Effector memory CD4-positive, alpha-beta T cell (primary cell): ENCODE data around the gene TXNDC8.

Experiments
- DNase-seq, 3 donors: peaks; one replicate each; pipeline ENCODE4 v3.0.0-alpha.2; 2020
- H3K27ac ChIP-seq: 2 replicates; pipeline ENCODE4 v1.7.0; 2013; ENCODE audit warnings: mild to moderate bottlenecking, low read length, moderate library complexity; ENCODE audit not compliant: insufficient read depth, poor library complexity, severe bottlenecking
- H3K27me3 ChIP-seq: replicated peaks from 2 replicates; pipeline ENCODE4 v1.7.0; 2013; ENCODE audit warnings: mild to moderate bottlenecking, low read length; ENCODE audit not compliant: insufficient read depth, control insufficient read depth, poor library complexity, severe bottlenecking
- H3K36me3 ChIP-seq: 2 replicates; pipeline ENCODE4 v1.7.0; 2013; ENCODE audit warnings: mild to moderate bottlenecking, low read length, moderate library complexity; ENCODE audit not compliant: control insufficient read depth, insufficient read depth
- H3K4me1 ChIP-seq: 2 replicates; pipeline ENCODE4 v1.7.0; 2013; ENCODE audit warnings: low read length, mild to moderate bottlenecking; ENCODE audit not compliant: control insufficient read depth, insufficient read depth, poor library complexity, severe bottlenecking
- H3K4me3 ChIP-seq: 2 replicates; pipeline ENCODE4 v1.7.0; 2013; ENCODE audit warnings: low read length, low read depth, mild to moderate bottlenecking; ENCODE audit not compliant: insufficient read depth, poor library complexity, severe bottlenecking
- H3K9me3 ChIP-seq: 2 replicates; pipeline ENCODE4 v1.7.0; 2013; ENCODE audit warnings: mild to moderate bottlenecking, low read length, moderate library complexity; ENCODE audit not compliant: control insufficient read depth

The TXNDC8 gene

DNA sequence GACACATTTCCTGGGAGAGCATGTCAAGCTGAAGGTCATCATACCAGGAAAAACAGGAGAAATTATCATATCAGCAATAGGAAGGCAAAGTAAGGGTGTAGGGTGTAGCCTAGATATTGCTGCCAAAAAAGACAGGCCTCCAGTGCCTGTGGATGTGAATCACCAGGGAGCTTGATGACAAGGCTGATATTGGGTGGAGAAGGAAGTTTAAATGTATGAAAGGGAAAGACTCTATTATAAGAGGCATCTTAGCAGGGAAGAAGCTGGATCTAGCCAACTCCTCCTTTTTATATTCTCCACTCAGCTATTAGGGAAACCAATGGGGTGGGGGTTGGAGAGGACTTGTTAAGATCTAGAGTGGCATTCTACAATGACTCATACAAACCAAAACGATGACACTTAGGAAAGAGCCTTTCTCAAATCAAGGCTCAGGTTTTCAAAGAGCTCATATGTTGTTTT is 13.4 kb upstream of the TXNDC8 start:
- H3K9me3 ChIP-seq: no peaks in the 10 kb centered on the region
- H3K36me3 ChIP-seq: no peaks in the 10 kb centered on the region
- DNase-seq: no peak
- H3K4me3 ChIP-seq: no peak overlapping the region
- no peaks in the 10 kb centered on the region for H3K4me1 ChIP-seq
- no peaks in the 10 kb centered on the region for H3K27me3 ChIP-seq
- H3K27ac ChIP-seq: no peak overlapping the region

- Histone ChIP-seq H3K27me3 (no peaks in the 10 kb centered on the region), H3K9me3 (no peaks in the 10 kb centered on the region), H3K4me1 (no peaks in the 10 kb centered on the region), H3K27ac (no peak overlapping the region), H3K36me3 (no peaks in the 10 kb centered on the region), H3K4me3 (no peak overlapping the region)
- no peak for DNase-seq
Measured at GRCh38 chr9:110346325-110346724, 8.7 kb upstream of the TXNDC8 start.

GRCh38 chr9:110344821-110345220 is 7.2 kb upstream of the TXNDC8 start:
- no peak overlapping the region for H3K4me3 ChIP-seq
- H3K4me1 ChIP-seq: no peaks in the 10 kb centered on the region
- H3K36me3 ChIP-seq: no peaks in the 10 kb centered on the region
- no peak for DNase-seq
- no peaks in the 10 kb centered on the region for H3K9me3 ChIP-seq
- H3K27me3 ChIP-seq: no peaks in the 10 kb centered on the region
- H3K27ac ChIP-seq: no peak overlapping the region

DNA sequence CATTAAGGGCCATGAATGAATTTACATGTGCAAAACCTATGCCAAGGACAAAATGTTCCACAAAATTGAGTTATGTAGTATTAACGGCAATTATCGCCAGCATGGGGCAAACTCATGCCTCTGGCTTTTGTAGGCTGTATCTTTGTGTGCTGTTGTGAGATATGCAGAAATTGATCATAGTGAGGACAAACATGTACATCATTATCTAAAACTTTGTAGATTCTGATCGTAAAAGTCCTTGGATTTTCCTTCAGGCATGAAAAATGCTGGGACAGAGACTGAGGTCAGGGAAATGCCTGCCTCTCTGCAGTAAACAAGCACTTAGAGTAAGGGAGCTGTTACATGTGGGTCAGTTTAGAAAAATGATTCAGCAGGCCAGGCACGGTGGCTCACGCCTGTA is 5.9 kb upstream of the TXNDC8 start:
- Histone ChIP-seq H3K27me3 (no peaks in the 10 kb centered on the region), H3K36me3 (no peaks in the 10 kb centered on the region), H3K9me3 (no peaks in the 10 kb centered on the region)

DNA sequence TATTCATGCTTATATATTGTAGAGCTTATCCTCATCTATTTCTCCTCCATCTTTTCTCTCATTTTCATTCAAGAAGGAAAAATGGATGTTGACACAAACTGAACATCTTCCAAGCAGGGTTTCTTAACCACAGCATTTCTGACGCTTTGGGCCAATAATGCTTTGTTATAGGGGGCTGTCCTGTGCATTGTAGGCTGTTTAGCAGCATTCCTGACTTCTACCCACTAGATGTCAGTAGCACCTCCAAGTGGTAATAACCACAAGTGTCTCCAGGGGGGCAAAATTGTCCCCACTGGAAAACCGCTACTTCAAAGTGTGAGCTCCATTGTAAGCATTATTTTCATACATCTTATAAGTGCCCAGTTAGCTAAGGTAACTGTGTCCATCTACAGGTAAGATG is 2.6 kb upstream of the TXNDC8 start:
- Histone ChIP-seq H3K27me3 (no peaks in the 10 kb centered on the region), H3K4me3 (no peak overlapping the region), H3K27ac (no peak overlapping the region), H3K36me3 (no peaks in the 10 kb centered on the region), H3K4me1 (no peaks in the 10 kb centered on the region), H3K9me3 (no peaks in the 10 kb centered on the region)
- no peak for DNase-seq

More for the DNA sequence above, 5.9 kb upstream of the TXNDC8 start:
- no peaks in the 10 kb centered on the region for H3K4me1 ChIP-seq
- no peak overlapping the region for H3K27ac ChIP-seq
- DNase-seq: no peak
- no peak overlapping the region for H3K4me3 ChIP-seq

DNA sequence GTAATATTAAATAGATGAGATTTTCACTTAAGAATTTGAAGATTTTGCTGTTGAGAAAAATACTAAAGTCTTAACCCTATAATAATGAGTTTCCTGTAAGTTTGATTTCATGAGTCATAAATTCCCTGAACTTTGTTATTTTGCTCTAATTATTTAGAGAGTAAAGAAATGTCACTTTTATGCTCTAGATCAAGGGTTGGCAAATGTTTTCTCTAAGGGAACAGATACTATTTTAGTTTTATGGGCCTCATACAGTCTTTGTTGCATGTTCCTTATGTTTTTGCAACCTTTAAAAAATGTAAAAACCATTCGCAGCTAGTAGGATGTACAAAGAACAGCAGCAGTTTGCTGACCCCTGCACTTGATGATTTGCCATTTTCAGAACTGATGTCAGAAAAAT is 480 bp upstream of the TXNDC8 start:
- no peaks in the 10 kb centered on the region for H3K36me3 ChIP-seq
- no peaks in the 10 kb centered on the region for H3K4me1 ChIP-seq
- H3K27ac ChIP-seq: no peak overlapping the region
- DNase-seq: no peak
- no peaks in the 10 kb centered on the region for H3K27me3 ChIP-seq
- no peaks in the 10 kb centered on the region for H3K9me3 ChIP-seq
- H3K4me3 ChIP-seq: no peak overlapping the region

- no peak overlapping the region for H3K27ac ChIP-seq
- H3K4me1 ChIP-seq: no peaks in the 10 kb centered on the region
- H3K4me3 ChIP-seq: no peak overlapping the region
- no peak for DNase-seq
- no peaks in the 10 kb centered on the region for H3K36me3 ChIP-seq
- H3K27me3 ChIP-seq: no peaks in the 10 kb centered on the region
- no peaks in the 10 kb centered on the region for H3K9me3 ChIP-seq
Measured at GRCh38 chr9:110336363-110336762, 1.3 kb downstream of the TXNDC8 start.

DNA sequence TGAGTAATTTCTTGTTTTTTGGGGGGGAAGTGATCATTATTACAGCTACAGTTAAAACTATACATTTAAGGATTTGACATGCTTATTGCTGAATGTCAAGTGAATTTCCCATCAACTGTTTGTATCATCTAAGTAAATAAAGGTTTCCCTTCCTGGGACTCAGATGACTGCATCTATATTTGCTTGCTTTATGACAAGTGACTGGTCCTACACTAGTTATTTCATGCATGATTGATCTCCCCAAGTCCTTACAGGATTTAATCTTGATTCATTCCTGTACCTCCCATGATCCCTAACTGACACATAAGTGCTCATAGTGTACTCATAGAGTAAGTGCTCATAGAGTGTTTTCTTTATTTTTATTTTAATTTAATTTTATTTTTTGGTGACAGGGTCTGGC is 2.8 kb downstream of the TXNDC8 start:
- Histone ChIP-seq H3K4me3 (no peak overlapping the region), H3K9me3 (no peaks in the 10 kb centered on the region), H3K27ac (no peak overlapping the region), H3K36me3 (no peaks in the 10 kb centered on the region), H3K4me1 (no peaks in the 10 kb centered on the region), H3K27me3 (no peaks in the 10 kb centered on the region)
- no peak for DNase-seq

- Histone ChIP-seq H3K27me3 (no peaks in the 10 kb centered on the region), H3K9me3 (no peaks in the 10 kb centered on the region), H3K36me3 (no peaks in the 10 kb centered on the region), H3K4me3 (no peak overlapping the region), H3K4me1 (no peaks in the 10 kb centered on the region), H3K27ac (no peak overlapping the region)
- DNase-seq: no peak
Measured at GRCh38 chr9:110334183-110334582, 3.5 kb downstream of the TXNDC8 start.

GRCh38 chr9:110332766-110333165 is 4.9 kb downstream of the TXNDC8 start:
- DNase-seq: no peak
- no peaks in the 10 kb centered on the region for H3K27me3 ChIP-seq
- H3K9me3 ChIP-seq: no peaks in the 10 kb centered on the region
- H3K4me1 ChIP-seq: no peaks in the 10 kb centered on the region
- no peak overlapping the region for H3K4me3 ChIP-seq
- no peaks in the 10 kb centered on the region for H3K36me3 ChIP-seq
- no peak overlapping the region for H3K27ac ChIP-seq
